HG02840 (cell line): ENCODE measurements around the gene SORCS1.

Source experiments
- ATAC-seq: cut with Tn5 transposase; IDR thresholded peaks from one replicate; pipeline ENCODE4 v1.9.1; 2021; ENCODE audit warnings: mild to moderate bottlenecking, moderate library complexity, moderate number of reproducible peaks; ENCODE audit not compliant: unreplicated experiment, low FRiP score

Gene SORCS1

GRCh38 chr10:107118866-107119265 lies 45.6 kb downstream of the SORCS1 start:
- ATAC-seq = no peak

GRCh38 chr10:107104026-107104652 lies 60.4 kb downstream of the SORCS1 start:
- ATAC-seq = no peak

DNA sequence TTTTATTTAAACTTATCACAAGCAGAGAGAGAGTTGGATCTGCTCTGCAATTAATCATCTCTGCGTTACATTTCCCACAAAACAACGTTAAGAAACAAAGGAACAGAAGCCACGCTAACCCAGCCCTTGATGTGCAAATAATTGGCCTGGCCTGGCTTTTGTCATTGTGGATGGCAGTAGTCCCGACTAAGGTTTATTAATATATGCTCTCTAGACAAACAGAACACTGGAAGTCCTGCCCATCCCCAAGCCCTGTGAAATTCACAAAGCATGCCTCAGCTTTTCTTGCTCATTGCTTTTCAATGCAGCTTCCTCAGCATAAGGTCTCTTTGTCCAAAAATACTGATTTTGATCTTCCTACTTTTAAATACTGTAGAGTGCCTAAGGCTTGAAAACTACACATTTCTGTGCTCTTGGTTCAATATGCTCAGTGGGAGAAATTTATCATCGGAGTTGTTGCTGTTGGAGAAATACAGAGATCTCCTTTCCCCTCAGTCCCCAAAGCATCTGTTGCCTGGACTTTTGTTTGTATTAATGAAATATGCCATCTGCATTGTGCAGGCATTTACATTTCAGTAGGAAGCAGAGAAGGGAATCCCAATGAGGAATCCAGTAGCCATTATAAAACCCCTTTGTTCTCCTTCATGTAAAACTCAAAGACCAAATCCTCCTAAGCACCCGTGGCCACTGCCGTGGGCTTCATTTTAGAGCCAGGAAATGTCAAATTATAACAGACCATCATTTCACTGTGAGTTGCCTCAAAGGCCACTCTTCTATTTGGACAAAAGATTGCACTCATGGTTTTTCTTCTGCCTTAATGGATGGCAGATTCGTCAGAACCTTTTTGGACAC lies 61.1 kb downstream of the SORCS1 start:
- ATAC-seq = no peak

GRCh38 chr10:107098326-107098725 lies 66.2 kb downstream of the SORCS1 start:
- no peak for ATAC-seq

- ATAC-seq = no peak
Observed at GRCh38 chr10:107094824-107095522, 69.5 kb downstream of the SORCS1 start.

- no peak for ATAC-seq
Observed at GRCh38 chr10:107092321-107092720, 72.2 kb downstream of the SORCS1 start.

- no peak for ATAC-seq
Observed at GRCh38 chr10:107091126-107091525, 73.4 kb downstream of the SORCS1 start.

DNA sequence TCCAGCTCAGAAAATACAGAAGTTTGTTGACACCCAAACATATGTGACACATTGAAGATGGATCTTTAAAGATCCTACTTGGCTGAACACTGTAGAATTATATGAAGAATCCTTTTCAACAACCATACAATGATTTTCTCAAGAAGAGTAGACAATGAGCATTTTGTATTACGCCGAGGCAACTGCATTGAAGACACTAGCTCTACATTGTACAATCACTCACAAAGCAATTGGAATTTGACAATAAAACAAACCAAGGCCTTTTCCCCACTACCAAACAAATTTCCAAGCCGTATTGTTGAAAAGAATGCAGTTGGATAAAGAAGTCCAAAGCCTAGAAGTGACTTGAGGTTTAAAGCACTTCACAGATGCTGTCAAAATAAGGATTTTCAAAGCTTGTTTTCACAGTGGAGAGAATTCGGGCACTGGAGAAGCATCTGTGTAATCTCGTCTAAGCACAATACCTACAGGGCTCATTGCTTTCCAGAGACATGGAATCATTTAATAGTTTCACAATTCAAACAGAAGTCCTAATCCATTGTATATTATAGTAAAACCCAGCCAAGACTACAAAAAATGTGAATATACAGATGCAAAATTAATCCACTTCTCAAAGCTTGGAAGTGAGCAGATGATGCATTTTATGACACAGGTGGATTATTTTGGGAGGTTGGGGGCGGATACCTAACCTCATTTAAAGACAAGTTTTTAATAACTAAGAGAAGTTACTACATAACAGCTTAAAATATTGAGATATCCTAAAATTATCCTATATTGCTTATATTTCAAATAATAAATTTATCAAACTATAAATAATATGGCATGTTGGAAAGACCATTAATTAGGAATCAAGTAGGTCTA lies 78.6 kb downstream of the SORCS1 start:
- no peak for ATAC-seq

DNA sequence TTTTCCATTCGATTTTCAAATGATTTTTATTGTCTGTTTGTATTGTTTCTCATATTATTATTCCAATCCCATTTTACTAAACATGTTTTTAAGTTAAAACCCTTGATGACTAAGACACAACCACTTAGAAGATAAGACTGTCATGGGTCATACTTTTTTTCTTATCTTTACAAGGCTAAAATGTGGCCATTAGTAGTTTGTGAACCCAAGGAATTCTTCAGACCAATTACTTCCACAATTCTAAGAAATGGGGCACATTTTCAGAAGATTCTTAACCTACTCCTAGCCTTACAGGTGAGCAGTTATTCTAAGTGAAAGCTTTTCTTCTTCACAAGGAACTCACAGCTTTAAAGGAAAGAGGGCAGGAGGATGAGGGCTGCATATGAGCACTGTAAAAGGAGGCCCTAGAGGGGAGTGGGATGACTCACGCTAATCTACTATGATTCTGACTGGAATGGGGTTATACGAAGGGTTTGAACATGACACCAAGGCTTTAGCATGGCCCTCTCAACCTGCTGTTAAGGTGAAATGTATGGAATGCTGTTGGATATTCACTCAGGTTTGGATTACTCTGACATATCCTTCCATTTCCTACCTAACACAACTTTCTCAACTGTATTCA lies 81.0 kb downstream of the SORCS1 start:
- ATAC-seq = no peak

DNA sequence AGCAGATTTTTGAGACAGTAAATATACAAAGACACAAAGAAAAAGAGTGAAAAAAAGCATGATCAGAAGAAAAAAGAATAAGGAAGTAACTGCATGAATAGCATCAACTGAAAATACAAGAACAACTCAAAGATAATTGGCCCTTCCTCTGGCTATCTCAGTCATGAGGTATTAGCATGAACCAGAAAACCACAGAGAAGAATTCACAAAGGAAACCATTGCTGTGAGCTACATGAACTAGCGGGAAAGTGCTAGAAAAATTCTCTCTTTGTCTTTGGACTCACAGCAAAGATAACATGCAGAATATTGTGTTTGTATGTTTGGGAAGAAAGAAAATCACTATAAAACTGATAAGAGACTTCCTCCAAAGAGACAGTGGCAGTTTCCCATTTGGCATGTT lies 82.9 kb downstream of the SORCS1 start:
- no peak for ATAC-seq

- ATAC-seq = no peak
Observed at GRCh38 chr10:107075117-107075516, 89.4 kb downstream of the SORCS1 start.

- ATAC-seq = no peak
Observed at GRCh38 chr10:107072786-107073185, 91.7 kb downstream of the SORCS1 start.

DNA sequence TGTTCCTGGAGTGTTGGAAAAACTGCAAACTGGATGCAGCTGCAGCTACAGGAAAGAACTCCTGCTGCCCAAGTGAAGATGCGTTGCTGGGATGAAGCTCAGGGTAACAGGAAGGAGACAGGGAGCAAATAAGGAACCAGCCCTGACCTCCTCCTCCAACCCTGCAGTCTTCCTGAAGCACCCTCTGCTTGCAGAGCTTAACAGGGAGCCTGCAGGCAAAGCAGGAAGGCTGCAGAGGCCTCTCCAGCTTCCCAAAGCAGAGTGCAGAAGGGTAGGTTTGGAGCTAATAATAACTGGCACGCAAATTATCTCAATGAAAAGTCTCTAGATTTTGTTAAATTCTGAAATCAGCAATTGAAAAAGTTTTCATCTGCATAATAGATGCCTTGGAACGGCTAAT lies 92.5 kb downstream of the SORCS1 start:
- no peak for ATAC-seq

DNA sequence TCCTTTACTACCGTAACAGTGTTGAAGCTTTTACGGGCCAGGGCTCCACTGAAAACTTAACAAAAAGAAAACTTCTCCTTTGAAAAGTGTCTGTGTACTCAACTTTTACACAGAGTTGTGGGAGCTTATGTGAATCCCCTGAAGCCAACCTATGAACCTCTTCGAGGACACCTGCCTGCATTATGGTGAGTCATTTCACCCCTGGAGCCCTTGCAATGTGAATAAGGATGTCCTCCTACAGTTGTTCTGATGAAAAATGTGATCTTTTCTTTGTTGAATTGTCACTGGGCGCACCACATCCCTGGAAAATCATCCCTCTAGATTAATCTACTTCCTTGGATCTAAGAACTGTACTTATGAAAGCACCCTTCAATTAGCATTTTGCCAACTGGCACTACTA lies 93.2 kb downstream of the SORCS1 start:
- no peak for ATAC-seq

GRCh38 chr10:107067843-107068242 lies 96.7 kb downstream of the SORCS1 start:
- no peak for ATAC-seq

- ATAC-seq = no peak
Observed at GRCh38 chr10:107064075-107064474, 100.4 kb downstream of the SORCS1 start.

- ATAC-seq = no peak
Observed at GRCh38 chr10:107059872-107060271, 104.6 kb downstream of the SORCS1 start.

GRCh38 chr10:107059068-107059804 lies 105.3 kb downstream of the SORCS1 start:
- no peak for ATAC-seq

- ATAC-seq = no peak
Observed at GRCh38 chr10:107058331-107058730, 106.2 kb downstream of the SORCS1 start.
